ENCODE data around the gene PRRC2B.
"Not testable (repeated sequence)": the region's sequence is repeated elsewhere in the genome, so short reads cannot be mapped to it uniquely, and the experiment has no call there.

PRRC2B gene

DNA sequence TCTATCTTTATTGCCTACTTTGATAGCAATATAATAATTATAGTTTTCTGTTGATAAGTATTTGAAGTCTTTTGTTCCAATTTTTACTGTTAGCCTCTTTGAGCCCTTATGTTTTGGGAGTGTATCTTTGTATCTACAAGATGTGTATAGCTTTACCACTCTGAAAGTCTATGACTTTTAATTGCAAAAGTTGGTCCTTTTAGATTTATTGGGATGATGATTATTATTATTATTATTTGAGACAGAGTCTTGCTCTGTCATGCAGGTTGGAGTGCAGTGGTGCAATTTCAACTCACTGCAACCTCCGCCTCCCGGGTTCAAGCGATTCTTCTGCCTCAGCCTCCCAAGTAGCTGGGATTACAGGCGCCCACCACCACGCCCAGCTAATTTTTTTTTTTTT is 78.2 kb downstream of the PRRC2B start:
- not testable (repeated sequence) for DNase-seq (ENCODE audit: low spot score)

DNA sequence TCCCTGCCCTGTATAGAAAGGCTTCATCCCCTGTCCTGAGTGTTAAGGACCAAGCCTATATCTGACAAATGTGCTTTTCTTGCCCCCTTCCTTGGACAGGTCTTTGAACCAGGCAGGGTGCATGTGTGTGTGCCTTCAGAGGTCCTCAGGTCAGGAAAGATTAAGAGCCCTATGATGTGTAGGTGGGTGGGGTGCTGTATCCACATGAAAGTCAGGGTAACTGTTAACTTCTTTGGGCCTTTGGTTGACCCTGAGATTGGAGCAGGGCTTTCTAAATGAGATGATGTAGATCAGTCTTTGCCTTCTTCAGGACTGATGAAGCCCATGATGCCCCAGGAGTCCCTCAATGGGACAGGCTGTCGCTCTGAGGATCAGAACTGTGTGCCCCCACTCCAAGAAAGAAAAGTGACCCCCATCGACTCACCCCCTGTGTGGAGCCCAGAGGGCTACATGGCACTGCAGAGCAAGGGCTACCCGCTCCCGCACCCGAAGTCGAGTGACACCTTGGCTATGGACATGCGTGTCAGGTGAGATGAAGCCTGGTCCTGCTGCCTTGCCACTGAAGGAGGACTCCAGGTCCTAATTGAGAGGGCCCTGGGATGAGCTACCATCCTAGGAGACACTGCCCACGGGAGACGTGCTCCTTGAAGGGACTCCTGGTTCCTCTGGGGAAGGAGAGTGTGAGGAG is 79.5 kb downstream of the PRRC2B start:
- DNase-seq (ENCODE audit: low spot score) = no peak

DNA sequence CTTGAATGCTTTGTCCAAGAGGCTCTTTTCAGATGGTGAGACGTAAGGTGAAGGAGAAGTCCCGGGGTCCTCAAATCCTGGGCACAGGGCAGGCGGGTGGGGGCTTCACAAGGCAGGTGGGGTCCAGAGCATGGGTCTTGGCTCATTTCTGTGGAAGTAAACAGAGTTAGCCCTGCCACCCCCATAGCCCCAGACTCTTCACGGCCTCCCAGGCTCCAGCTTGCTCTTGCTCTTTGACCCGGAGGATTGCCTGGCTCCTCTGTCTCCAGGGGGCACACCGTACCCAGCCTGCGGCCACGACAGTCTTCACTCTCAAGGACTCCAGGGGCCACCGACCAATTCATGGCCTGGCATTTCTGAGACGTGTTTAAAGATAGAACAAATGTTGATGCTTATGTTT is 80.0 kb downstream of the PRRC2B start:
- no peak for DNase-seq (ENCODE audit: low spot score)

DNA sequence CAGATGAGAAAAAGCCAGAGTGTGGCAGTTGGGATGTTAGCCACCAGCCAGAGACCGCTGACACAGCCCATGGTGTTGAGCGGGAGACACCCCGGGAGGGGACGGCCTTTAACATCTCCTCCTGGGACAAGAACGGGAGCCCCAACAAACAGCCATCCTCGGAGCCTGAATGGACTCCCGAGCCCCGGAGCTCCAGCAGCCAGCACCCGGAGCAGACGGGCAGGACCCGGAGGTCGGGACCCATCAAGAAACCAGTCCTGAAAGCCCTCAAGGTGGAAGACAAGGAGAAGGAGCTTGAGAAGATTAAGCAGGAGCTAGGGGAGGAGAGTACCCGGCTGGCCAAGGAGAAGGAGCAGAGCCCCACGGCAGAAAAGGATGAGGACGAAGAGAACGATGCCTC is 80.8 kb downstream of the PRRC2B start:
- no peak for DNase-seq (ENCODE audit: low spot score)

DNA sequence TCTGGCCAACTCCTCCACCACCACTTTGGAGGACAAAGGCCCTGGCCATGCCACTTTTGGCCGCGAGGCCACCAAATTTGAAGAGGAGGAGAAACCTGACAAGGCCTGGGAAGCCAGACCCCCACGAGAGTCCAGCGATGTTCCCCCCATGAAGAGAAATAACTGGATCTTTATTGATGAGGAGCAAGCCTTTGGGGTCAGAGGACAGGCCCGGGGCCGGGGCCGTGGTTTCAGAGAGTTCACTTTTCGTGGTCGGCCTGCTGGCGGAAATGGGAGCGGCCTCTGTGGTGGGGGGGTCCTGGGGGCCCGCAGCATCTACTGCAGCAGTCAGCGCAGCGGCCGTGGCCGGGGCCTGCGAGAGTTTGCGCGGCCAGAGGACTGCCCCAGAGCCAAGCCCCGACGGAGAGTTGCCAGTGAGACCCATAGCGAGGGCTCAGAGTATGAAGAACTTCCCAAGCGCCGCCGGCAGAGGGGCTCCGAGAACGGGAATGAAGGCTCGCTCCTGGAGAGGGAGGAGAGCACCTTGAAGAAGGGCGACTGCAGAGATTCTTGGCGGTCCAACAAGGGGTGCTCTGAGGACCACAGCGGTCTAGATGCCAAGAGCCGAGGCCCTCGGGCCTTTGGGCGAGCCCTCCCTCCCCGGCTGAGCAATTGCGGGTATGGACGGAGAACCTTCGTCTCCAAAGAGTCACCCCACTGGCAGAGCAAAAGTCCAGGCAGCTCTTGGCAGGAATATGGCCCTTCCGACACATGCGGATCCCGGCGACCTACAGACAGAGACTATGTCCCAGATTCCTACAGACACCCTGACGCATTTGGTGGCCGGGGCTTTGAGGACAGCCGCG is 81.4 kb downstream of the PRRC2B start:
- no peak for DNase-seq (ENCODE audit: low spot score)

DNA sequence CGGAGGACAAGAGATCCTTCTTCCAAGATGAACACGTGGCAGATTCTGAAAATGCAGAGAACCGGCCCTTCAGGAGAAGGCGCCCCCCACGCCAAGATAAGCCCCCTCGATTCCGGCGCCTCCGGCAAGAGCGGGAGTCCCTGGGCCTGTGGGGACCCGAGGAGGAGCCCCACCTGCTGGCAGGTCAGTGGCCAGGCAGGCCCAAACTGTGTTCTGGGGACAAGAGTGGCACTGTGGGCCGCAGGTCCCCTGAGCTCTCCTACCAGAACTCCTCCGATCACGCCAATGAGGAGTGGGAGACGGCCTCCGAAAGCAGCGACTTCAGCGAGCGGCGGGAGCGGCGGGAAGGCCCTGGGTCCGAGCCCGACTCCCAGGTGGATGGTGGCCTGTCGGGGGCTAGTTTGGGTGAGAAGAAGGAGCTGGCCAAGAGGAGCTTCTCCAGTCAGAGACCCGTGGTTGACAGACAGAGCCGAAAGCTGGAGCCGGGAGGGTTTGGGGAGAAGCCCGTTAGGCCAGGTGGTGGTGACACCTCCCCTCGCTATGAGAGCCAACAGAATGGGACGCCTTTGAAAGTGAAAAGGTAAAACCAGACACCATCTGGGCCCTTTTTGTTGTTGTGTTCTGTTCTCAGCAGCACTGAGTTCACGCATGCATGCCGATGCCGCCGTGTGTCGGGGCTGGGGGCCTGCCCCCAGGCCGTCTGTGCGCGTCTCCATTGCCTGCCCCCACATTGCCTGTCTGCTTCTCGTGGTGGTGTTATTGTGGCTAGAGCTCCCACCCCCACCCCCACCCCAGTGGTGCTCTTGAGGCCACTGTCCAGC is 82.3 kb downstream of the PRRC2B start:
- DNase-seq (ENCODE audit: low spot score) = no peak

DNA sequence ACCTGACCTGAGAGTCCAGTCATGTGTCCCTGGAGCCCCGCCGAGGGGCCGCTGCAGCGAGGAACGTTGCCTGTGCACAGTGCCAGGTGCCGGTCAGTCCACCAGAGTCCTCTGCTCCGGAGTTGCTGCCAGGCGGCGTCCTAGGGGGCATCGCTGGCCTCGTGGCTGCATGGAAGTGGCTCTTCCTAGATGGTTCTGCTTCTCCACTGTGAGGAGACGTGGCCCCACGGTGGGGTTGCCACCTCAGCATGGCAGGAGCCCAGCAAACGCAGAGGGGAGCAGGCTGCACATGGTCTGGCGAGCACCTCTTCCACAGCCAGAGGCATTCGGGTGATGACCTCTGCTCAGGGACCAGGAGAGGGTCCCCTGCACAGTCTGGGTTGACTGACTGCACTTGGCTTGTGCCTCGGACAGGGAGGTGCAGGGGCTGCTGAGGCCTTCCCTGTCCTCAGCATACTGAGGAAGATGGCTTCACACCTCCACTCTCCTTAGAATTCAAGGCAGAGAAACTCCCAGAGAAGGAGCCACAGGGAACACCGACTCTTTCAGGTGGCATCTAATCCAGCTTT is 83.0 kb downstream of the PRRC2B start:
- no peak for DNase-seq (ENCODE audit: low spot score)

DNA sequence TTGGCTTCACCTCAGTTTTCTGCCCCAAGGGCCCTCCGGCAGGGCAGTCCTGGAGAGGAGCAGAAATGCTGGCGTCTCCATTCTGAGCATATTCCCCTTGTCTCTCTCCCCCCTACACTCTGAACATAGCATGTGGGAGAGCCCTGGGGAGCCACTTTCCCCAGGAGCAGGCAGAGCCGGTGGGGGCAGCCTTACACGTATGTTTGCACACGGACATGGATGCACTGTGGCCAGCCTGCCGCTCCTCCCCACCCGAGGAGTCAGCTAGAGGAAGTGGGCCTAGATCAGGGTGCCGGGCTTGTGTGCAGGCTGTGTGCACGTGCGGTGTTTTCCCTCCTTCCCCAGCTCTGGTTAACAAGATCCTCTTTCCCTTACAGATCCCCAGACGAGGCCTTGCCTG is 83.5 kb downstream of the PRRC2B start:
- no peak for DNase-seq (ENCODE audit: low spot score)

DNA sequence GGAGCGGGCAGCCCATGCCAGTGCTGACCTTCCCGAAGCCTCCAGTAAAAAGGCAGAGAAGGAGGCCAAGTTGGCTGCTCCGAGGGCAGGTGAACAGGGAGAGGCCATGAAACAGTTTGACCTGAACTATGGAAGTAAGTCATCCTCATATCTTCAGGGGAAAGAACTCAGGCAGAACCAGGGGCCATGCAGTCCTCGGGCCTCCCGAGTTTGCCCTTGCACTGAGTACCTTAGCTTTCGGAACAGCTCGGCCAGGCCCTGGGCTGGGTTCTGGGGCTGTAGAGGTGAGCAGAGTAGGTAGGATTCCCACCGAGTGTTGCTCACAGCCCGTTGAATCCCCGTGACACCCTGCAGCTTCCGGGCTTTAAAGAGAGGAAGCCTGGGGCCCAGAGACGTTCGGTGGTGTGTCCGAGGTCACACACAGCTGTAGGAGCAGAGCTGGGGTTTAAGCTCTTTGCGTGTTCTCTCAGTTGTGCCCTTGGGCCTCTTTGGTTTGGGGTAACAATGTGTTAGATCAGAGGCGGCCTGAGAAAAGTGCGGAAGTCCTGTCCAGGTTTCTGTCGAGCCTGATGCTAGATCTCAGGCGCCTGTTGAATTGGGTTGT is 84.0 kb downstream of the PRRC2B start:
- DNase-seq (ENCODE audit: low spot score) = no peak

DNA sequence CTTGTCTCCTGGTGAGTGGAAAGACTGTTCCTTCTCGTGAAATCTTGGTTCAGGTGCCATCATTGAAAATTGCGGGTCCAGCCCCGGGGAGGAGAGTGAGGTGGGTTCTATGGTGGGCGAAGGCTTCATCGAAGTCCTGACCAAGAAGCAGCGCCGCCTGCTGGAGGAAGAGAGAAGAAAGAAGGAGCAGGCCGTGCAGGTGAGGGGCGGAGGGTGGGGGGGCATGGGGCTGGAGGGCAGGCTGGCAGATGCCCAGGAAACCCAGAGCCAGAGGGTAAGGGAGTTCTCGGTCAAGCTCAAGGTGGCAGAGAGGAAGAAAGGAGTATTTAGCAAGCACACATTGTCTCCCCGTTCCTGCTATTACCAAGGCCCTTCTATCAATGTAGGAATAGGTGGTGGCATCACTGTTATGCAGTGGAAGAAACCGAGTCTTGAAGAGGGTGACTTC is 84.6 kb downstream of the PRRC2B start:
- DNase-seq (ENCODE audit: low spot score) = no peak

DNA sequence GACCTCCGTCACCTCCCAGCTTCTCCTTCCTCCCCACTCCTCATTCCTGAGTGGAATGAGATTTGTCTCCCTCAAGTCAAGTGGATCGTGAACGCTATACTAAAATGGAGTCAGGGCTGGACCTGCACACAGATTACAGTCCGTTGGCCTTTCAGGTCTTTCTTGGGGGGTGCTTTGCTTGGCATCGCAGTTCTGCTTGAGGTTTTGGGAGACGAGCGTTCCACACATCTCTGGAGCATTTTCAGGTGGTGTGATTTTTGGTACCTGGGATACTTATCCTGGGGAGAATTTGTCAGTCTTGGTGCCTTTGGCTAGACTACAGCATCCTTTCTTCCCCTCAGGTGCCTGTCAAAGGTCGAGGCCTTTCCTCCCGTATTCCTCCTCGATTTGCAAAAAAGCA is 85.0 kb downstream of the PRRC2B start:
- DNase-seq (ENCODE audit: low spot score) = no peak

DNA sequence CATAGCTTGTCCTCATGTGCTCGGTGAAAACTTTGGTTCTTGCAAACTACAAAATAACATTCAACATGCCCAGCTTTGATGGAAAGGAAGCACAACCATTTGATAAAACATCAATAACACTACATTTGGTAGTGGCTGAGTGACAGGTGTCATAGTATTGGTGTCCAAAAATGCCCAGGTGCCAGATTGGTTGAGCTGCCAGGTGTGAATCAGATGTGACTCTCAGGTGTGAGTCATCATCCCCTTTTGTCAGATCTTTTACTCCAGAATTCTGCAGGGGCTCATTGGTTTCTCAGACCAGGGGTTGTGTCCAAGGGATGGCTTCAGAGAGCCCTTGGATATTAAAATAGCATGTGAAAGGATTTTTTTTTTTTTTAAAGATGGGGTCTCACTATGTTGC is 86.4 kb downstream of the PRRC2B start:
- no peak for DNase-seq (ENCODE audit: low spot score)

DNA sequence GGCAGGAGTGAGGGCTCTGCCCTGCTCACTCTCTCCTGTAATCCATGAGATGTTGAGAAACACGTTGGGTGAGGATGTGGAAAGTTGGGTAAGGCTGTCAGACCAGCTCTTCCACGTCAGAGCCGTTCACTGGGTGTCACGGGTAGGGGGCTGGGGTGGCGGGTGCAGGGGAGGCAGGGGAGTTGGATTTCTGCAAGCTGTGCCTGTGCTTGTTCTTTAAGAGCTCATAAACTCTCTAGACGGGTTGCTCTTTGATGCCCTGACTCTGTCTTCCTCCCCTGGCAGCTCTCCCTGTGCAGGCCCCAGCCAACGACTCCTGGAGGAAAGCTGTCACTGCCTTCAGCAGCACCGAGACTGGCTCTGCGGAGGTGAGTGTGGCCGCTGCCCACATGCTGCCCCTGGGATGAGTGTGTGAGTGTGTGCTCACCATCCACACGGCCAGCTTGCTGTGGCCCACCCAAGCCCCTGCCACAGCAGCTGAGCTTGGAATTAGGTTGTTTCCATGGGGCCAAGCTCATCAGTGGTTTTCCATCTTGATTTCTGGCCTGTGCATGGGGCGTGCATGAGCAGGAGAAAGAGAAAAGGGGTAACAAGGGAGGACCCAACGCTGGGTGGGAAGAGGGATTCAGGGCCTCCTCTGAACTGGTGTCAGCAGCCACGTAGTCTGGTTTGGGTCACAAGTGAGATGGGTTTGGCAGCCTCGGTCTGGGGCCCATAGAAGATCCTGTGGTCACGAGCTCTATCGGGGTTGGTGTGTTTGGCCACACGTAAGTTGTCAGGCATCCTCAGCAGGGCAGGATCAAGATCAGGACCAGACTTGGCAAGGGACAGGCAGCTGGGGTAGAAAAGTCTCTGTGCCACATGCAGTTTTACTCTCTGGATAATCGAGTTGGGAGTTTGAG is 87.8 kb downstream of the PRRC2B start:
- DNase-seq (ENCODE audit: low spot score) = no peak

DNA sequence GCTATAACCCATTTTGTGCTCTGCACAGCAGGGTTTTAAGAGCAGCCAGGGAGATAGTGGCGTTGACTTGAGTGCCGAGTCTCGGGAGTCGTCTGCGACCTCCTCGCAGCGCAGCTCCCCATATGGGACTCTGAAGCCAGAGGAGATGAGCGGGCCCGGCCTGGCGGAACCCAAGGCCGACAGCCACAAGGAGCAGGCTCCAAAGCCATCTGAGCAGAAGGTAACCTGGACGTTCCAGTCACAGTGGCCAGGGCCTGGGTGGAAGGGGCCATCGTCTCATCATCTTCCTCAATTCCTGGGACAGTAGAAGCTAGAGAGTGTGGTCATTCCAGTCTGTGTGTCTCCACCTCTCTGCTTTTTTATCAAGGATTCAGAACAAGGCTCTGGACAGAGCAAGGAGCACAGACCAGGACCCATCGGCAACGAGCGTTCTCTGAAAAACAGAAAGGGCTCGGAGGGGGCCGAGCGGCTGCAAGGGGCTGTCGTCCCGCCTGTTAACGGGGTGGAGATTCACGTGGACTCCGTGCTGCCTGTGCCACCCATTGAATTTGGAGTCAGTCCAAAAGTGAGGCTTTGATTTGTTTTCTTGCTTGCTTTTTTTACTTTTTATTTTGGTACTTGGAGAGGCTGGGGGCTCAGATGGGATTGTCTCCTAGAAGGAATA is 88.6 kb downstream of the PRRC2B start:
- no peak for DNase-seq (ENCODE audit: low spot score)

DNA sequence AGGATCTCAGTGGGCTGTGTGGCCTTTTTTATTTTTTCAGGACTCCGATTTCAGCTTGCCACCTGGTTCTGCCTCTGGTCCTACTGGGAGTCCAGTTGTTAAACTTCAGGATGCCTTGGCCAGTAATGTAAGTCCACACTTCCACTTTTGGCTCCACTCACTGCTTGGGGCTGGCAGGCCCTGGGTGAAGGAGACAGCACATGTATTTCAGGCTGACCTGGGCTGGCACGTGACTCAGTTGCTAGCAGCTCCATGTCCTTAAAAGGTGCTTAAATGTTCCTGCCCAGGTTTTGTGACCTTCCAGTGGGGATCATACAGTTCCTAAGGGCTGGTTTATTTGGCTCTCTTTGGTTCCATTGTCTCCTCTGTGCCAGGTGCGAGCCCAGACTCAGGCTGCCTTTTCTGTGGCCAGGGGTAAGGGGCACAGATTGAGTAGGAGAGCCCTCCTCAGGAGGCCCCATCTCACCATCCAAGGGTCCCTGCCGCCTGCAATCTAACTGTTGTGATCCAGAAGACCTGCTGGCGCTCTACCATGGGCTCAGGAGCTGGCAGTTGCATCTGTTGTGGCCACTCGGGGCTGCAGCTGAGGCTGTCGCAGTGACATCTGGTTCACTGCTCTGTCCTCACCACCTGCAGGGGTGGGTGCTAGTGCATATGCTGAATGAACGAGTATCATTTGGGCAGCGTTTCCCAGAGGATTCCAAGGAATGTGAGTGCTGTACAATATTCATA is 89.6 kb downstream of the PRRC2B start:
- DNase-seq (ENCODE audit: low spot score) = no peak

DNA sequence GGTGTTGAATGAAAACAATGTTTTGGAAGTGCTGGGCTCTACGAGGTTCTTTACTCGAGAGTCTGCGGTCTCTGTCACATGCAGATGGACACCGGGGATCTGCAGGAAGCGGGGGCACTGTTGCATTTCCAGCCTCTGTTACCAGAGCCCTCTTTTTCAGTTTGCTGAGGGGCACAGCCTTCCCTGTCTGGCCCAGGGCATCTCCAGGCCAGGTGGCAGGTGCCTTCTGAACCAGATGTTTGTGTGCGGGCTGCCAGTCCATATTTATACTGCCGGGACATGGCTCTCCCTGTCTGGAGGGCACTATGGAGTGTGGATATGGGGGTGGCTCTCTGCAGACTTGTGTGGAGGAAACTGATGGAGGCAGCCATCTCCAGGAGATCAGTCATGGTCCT is 90.2 kb downstream of the PRRC2B start:
- no peak for DNase-seq (ENCODE audit: low spot score)

DNA sequence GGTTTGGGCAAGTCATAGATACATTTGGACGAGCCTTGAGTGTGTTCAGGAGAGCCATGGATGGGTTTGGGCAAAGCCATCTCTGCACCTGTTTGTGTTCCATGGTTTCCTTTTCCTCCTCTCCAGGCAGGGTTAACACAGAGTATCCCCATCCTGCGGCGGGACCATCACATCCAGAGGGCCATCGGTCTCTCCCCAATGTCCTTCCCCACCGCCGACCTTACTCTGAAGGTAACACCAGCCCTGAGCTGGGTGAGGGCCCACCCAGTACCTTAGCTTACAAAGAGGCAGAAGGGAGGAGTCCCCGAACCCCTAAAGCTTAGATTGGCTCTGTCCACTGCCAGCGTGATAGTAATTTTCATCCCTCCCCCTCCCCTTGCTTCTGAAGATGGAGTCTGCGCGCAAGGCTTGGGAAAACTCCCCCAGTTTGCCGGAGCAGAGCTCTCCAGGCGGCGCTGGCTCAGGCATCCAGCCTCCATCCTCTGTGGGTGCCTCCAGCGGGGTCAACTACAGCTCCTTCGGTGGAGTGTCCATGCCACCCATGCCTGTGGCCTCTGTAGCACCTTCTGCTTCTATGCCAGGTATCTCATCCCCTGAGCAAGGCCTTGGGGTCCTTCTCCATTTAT is 90.8 kb downstream of the PRRC2B start:
- no peak for DNase-seq (ENCODE audit: low spot score)

DNA sequence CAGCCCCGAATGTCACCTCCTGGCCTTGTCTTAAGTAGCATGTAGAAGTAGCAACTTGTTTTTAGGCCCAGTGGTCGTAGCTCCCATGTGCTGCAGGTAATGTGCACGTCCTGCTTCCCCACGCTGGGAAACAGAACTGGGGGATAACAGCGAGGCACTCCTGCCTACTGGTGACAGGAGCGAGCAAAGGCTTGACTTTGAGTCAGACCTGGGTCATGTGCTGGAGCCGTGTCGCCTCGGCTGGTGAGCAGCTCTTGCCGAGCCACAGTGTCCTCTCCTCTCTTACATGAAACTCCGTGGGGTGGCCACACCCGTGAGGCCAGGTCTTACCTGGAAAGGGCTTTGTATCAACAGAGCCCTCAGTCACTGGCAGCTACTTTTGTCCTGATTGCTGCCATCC is 91.3 kb downstream of the PRRC2B start:
- no peak for DNase-seq (ENCODE audit: low spot score)

Measured in putamen (tissue), 1 donor.